Islet precursor cell (in vitro differentiated cells): ENCODE measurements around the gene MAP3K1.

Experiments used
- DNase-seq: peaks from one replicate; pipeline ENCODE4 v3.0.0-alpha.2; 2018

The MAP3K1 gene

DNA sequence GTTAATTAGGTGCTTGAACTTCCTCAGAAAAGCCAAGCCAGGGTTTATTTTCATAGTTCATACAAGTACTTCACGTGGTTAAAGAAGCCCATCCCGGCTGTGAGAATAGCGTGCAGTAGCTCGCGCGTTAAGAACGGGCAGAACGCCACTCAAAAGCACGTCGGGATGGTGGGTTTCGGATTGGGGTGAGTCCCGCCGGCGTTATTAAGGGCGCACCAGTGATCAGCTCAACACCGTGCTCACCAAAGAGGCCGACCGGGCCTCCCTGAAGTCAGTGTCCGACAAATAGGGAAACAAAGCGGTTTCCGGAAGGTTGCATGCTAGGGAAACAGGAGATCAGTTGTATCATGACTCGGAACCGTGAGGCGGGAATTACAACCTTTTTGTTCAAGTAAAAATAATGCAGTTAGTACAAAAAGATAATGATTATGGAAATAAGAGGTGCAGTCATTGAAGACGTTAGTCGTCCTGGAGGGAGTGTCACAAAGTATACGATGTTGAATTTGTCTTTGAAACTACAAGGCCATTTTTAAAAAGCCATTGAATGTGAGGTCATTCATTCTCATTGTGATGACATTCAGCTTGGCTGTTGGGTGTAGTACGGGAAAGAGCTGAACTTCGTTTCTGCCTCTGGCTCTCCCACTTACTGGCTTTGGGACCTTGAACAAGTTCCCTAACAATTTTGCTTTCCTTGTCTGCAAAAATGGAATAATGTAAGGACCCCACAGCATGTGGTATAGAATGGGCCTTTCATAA lies 95.0 kb downstream of the MAP3K1 start:
- no peak for DNase-seq

DNA sequence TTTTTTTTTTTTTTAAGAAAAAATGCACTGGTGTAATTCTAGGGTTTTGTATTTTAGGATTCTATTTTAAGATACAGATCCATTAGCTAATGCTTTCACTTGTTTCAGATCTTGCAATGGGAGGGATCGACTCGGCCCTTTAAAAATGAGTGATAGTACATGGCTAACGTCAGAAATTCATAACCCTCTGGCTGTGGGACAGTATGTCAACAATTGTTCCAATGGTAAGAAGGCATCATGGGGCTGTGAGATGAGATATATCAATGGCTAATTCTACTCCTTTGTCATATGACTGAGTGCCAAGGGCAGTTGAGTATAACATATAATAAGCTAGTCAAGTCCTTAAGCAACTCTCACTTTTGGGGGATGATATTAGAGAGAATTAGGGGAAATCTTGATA lies 98.4 kb downstream of the MAP3K1 start:
- DNase-seq: no peak

DNA sequence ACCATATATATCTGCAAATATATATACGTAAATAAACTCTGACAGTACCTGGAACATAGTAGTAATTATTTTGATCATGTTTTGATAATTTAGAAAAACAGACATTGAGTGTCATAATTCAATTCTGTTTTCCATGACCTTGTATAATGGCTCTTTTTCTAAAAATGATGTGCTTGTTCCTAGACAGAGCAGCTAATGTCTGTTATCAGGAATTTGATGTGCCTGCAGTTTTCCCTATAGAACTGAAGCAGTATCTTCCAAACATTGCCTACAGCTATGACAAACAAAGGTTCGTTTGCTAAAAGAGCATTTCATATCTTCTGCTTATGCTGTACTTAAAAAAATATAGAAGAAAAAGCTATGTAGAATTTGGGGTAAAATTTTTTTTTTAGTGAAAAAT lies 99.3 kb downstream of the MAP3K1 start:
- DNase-seq: no peak

DNA sequence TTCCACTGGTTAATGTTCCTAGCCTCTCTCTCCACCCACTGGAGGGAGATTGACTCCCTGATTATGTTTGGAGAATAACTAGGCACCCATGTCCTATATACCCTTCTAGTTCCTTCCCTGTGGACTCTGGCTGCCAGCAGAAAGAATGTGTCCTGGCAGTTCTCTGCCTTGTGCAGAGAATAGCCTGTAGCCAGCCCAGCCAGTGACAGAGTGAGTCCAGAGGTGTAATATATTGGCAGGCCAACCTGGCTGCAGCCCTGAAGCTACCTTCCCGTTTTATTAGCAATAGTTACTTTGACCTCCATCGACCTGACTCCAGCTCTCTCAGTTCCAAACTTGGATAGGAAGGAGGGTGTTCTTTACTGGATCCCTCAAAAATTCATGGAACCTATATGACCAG lies 102.2 kb downstream of the MAP3K1 start:
- no peak for DNase-seq

DNA sequence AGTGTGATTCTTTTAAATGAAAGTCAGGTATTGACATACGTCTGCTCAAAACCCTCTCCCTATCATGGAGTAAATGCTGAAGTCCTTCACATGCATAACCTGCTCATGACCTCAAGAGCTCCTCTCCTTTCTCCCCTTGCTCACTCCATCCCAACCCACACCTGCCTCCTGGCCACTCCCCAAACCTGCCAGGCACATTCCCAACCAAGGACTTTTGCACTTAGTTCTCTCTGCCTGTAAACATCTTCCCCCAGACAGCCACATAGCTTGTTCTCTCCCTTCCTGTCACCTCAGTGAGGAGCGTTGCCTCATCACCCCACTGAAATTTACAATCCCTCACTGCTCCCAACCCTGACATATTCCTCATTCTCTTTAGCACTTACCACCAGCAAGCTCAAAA lies 102.7 kb downstream of the MAP3K1 start:
- DNase-seq: peak; percentile 67

DNA sequence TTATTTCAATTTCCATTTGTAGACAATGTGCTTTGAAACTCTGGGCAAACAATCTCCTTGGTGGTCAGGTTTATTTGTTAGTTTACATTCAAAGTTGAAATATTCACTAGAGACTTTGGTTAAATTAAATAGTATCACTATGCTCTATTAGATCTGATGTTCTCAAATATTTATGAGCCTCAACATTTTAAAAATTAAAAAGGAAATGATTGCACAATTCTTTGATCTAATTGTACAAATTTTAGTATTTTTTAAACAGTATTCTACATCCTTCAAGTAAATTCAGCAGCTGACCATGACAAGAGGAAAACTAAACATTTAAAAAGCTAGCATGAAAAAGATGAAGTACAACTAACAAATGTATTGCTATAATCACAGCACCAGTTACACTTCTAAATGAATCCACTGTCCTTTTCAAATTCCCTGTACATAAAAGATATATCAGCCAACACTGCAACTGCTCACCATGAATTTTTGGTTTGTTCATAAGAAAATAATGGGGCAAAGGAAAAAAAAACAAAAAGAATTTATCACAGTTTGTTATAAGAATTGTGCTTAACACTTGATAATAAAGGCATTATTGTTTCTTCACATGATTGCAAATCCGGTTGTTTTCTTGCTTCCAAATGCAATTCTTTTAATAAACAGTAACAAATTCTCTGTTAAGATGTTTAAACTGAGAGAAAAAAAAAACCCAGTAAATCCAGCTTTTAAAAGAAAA lies 104.8 kb downstream of the MAP3K1 start:
- no peak for DNase-seq

DNA sequence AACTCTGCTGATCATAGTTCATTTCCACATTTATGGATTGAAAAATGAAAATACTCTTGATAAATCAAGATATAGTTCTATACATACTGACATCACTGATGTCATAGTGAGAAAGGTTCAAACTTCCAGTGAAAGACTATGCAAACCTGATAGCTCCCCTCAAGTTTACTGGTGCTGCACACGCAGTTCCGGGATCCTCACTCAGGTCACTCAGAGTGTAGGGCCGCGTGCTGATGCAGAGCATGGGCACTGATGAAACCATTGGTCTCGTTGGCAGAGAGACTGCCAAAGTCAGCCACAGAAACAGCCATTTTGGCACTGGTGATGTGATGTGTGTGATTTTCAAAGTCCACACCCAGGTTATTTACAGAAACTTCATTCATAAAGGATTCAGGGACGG lies 107.6 kb downstream of the MAP3K1 start:
- no peak for DNase-seq

DNA sequence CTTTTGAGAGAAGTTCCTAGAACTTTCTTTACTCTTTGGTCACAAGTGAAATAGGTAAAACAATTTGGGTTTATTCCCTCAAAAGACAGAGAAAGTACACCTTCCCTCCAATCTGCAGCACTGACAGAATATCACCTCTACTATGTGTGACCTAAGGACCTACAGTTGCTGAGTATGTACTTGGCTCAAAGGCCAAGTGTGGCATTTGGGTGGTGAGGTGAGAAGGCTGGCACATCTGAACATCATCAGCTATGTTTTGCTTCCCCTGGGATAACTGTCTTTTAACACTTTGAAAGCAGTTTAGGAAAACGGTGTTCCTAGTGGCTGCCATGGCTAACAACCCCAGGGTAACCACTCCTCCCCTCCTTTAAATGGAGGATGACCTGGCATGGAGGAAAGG lies 119.0 kb downstream of the MAP3K1 start:
- DNase-seq: no peak

DNA sequence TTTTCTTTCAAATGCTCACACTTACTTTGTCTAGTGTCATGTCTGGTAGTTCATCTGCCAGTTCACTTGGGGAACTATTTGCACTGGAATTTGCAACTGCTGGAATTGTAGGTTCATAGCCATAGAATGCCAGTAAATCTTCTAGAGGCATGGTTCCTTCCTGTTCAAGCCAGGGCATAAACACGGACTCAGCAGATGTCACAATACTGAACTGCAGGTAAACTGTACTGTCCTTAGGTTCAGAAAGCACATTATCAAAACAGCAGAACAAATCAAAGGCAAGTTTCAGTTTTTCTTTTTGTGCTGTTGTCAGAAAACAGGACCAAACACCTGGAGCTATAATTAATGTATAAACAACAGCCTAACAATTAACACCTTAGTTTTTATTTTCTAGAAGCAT lies 123.5 kb downstream of the MAP3K1 start:
- DNase-seq: no peak

DNA sequence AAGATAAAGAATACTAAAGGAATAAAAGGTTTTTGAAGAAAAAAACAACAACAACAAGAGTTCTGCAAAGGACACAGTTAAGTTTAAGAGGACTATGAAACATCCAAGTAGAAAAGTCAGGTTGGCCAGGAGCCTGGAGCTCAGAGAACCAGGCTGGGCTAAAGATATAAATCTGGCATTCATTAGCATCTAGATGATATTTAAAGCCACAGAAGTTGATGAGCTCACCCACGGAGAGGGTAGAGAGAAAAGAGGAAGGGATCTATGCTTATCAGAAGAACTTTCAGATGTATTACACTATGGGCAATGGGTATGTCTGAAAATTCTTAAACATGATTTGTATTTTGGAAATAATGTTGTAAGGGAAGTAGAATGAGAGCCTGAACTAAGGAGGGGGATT lies 126.6 kb downstream of the MAP3K1 start:
- DNase-seq: no peak
